CD4-positive, CD25-positive, alpha-beta regulatory T cell (primary cell): Measurements from ENCODE around the gene MAPKAP1. TPM values are rescaled to one million over a fixed set of nuclear protein-coding genes. Genes with fewer than 3 reads are reported as not detected.

ENCODE experiments used
- ATAC-seq, 2 donors: fragments of 150-1000 bp; cut with Tn5 transposase; one replicate each; pipeline ENCODE4 v1.10.0; 2021; ENCODE audit warnings: low read depth in 2 of 2, moderate number of reproducible peaks in 2 of 2, moderate library complexity in 1 of 2
- DNase-seq, 3 donors: peaks; one replicate each; pipeline versions ENCODE4 v3.0.0 to v3.0.0-alpha.2; 2012 to 2022; ENCODE audit warnings: mixed read lengths in 1 of 3
- H3K27ac ChIP-seq: one replicate; pipeline ENCODE4 v1.7.0; 2013; ENCODE audit warnings: mild to moderate bottlenecking, low read length; ENCODE audit not compliant: insufficient read depth, poor library complexity, severe bottlenecking
- H3K27me3 ChIP-seq: one replicate; pipeline ENCODE4 v1.7.0; 2013; ENCODE audit warnings: low read length; ENCODE audit not compliant: control insufficient read depth, insufficient read depth
- H3K36me3 ChIP-seq: one replicate; pipeline ENCODE4 v1.7.0; 2013; ENCODE audit warnings: mild to moderate bottlenecking, low read length, moderate library complexity; ENCODE audit not compliant: control insufficient read depth, insufficient read depth
- H3K4me1 ChIP-seq: 2 replicates; pipeline ENCODE4 v1.7.0; 2013; ENCODE audit warnings: mild to moderate bottlenecking, low read length; ENCODE audit not compliant: insufficient read depth, control insufficient read depth, poor library complexity, severe bottlenecking
- H3K4me3 ChIP-seq: one replicate; pipeline ENCODE4 v1.7.0; 2013; ENCODE audit warnings: low read depth, mild to moderate bottlenecking, low read length, moderate library complexity
- H3K9me3 ChIP-seq, 2 experiments: 1 replicate in 1 of 2; 2 replicates in 1 of 2; pipeline ENCODE4 v1.7.0; 2013; ENCODE audit warnings: low read length in 2 of 2, mild to moderate bottlenecking in 1 of 2, moderate library complexity in 1 of 2; ENCODE audit not compliant: control insufficient read depth in 2 of 2
- H3K27ac Mint-ChIP-seq, 3 donors: one replicate each; pipeline ENCODE4 v1.8.0; 2020 to 2022; ENCODE audit warnings: mild to moderate bottlenecking in 3 of 3, mixed read lengths in 3 of 3, moderate library complexity in 2 of 3
- H3K27me3 Mint-ChIP-seq: one replicate; pipeline ENCODE4 v1.8.0; 2022; ENCODE audit warnings: mild to moderate bottlenecking, mixed read lengths
- H3K36me3 Mint-ChIP-seq: one replicate; pipeline ENCODE4 v1.8.0; 2020; ENCODE audit warnings: mixed read lengths
- H3K4me1 Mint-ChIP-seq, 4 donors: one replicate each; pipeline ENCODE4 v1.8.0; 2020 to 2022; ENCODE audit warnings: mixed read lengths in 4 of 4, mild to moderate bottlenecking in 1 of 4
- H3K4me3 Mint-ChIP-seq, 4 donors: one replicate each; pipeline ENCODE4 v1.8.0; 2020 to 2022; ENCODE audit warnings: mild to moderate bottlenecking in 4 of 4, mixed read lengths in 4 of 4, moderate library complexity in 3 of 4
- H3K9me3 Mint-ChIP-seq, 7 donors: one replicate each; pipeline ENCODE4 v1.8.0; 2020 to 2022; ENCODE audit warnings: mixed read lengths in 7 of 7, mild to moderate bottlenecking in 3 of 7, moderate library complexity in 2 of 7
- polyA plus RNA-seq, 4 donors: library from polyadenylated mRNA; unstranded; fragments of 300-500 nt; fragmentation: Illumina TruSeq; gene quantifications; one replicate each; pipeline ENCODE4 v1.2.3, GENCODE V29; 2021
- total RNA-seq: library from RNA; stranded (reverse); gene quantifications from one replicate; pipeline ENCODE4 v1.2.3, GENCODE V29; 2022

Gene MAPKAP1
- total and polyA plus RNA-seq, 5 donors from 2014 or later, result 40.8 to 53.2 (median 47.3) TPM

DNA sequence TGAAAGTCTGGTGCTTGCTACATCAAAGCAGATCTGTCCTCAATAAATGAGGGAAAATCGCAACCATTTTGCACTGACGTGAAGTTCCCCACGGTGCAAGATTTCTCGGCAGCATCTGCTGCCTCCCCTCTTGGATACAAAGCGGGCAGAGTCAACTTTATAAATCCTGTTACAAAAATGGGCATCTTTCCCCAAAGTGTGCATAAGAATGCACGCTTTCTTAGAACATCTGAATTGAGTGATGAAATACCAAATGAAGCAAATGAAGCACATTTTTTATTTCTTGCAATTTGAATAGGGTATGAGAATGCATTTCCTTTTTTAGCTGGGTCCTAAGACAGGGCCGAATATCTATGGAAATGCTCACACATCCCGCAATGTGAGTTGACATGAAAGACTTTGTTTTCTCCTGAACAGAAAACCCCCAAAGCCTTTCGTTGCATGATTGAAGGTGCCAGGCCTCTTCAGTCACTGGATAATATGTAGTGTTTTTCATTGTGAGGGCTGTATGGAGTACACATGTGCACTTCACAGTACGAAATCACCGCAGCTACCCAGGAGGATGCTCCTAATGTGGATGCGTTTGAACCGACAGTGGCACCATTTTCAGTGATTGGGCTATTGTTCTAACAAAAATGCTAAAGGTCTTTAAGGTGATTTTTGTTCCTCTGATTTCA is 19.6 kb upstream of the MAPKAP1 start:
- no peaks in the 10 kb centered on the region for H3K36me3 ChIP-seq
- Mint-ChIP-seq H3K36me3 (no peaks in the 10 kb centered on the region), H3K27ac (no peak overlapping the region), H3K4me1 (no peaks in the 10 kb centered on the region), H3K4me3 (no peak overlapping the region), H3K27me3 (peaks cover 6% of the 10 kb centered on the region), H3K9me3 (peaks cover 0 to 3% (median 0%) of the 10 kb centered on the region in 7 donors)
- H3K4me1 ChIP-seq, result no peaks in the 10 kb centered on the region
- DNase-seq (no peak), ATAC-seq (no peak)
- H3K4me3 ChIP-seq, result no peak overlapping the region
- no peak overlapping the region for H3K27ac ChIP-seq
- no peaks in the 10 kb centered on the region for H3K9me3 ChIP-seq
- peaks cover 2% of the 10 kb centered on the region for H3K27me3 ChIP-seq

DNA sequence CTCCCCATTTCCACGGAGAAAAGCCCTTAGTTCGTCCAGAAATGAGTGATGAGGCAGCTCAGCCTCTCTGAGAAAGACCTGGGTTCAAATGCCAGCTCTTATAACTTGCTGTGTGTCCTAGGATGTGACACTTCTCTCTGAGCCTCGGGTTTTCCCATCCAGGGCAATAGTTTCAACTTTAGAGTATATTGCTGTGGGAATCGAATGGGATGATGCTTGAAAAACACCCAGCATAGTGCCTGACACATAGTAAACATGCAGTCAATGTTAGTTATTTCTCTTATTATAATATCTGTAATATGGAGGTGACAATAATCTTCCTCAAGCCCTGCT is 430 bp upstream of the MAPKAP1 start:
- H3K4me3 Mint-ChIP-seq, result peak overlapping the region; percentile 86 to 91 (median 88)
- ATAC-seq, result no peak
- peak overlapping the region; percentile 75 for H3K27ac ChIP-seq
- DNase-seq, result no peak
- peak overlapping the region; percentile 77 for H3K4me3 ChIP-seq
- H3K4me1 Mint-ChIP-seq, result peaks cover 19 to 53% (median 30%) of the 10 kb centered on the region in 4 donors
- H3K27me3 ChIP-seq, result no peaks in the 10 kb centered on the region
- H3K9me3 Mint-ChIP-seq, result no peaks in the 10 kb centered on the region
- peaks cover 11% of the 10 kb centered on the region for H3K36me3 Mint-ChIP-seq
- H3K4me1 ChIP-seq, result peaks cover 18% of the 10 kb centered on the region
- H3K9me3 ChIP-seq, result no peaks in the 10 kb centered on the region
- H3K36me3 ChIP-seq, result no peaks in the 10 kb centered on the region
- peak overlapping the region; percentile 69 to 86 (median 86) for H3K27ac Mint-ChIP-seq
- H3K27me3 Mint-ChIP-seq, result no peaks in the 10 kb centered on the region

GRCh38 chr9:125705893-125706292 is 1.1 kb downstream of the MAPKAP1 start:
- H3K27ac Mint-ChIP-seq, result peak overlapping the region in 2 of 3 donors; percentile 48 to 80

GRCh38 chr9:125703662-125704061 is 3.3 kb downstream of the MAPKAP1 start:
- peaks cover 14% of the 10 kb centered on the region for H3K36me3 Mint-ChIP-seq
- no peaks in the 10 kb centered on the region for H3K9me3 Mint-ChIP-seq
- H3K27ac ChIP-seq, result no peak overlapping the region
- peak overlapping the region in 1 of 3 donors; percentile 24 for H3K27ac Mint-ChIP-seq
- H3K4me3 Mint-ChIP-seq, result peak overlapping the region in 3 of 4 donors; percentile 0 to 86 (median 58)
- no peaks in the 10 kb centered on the region for H3K9me3 ChIP-seq
- H3K4me3 ChIP-seq, result no peak overlapping the region
- H3K4me1 ChIP-seq, result peaks cover 26% of the 10 kb centered on the region
- H3K27me3 Mint-ChIP-seq, result no peaks in the 10 kb centered on the region
- H3K27me3 ChIP-seq, result no peaks in the 10 kb centered on the region
- H3K4me1 Mint-ChIP-seq, result peaks cover 41 to 71% (median 55%) of the 10 kb centered on the region in 4 donors
- ATAC-seq, result no peak
- DNase-seq, result no peak
- H3K36me3 ChIP-seq, result no peaks in the 10 kb centered on the region

More at GRCh38 chr9:125705893-125706292, 1.1 kb downstream of the MAPKAP1 start:
- Histone ChIP-seq H3K4me1 (peaks cover 26% of the 10 kb centered on the region), H3K9me3 (no peaks in the 10 kb centered on the region), H3K27me3 (no peaks in the 10 kb centered on the region), H3K36me3 (no peaks in the 10 kb centered on the region), H3K27ac (no peak overlapping the region), H3K4me3 (peak overlapping the region; percentile 66)
- H3K4me1 Mint-ChIP-seq, result peaks cover 26 to 63% (median 42%) of the 10 kb centered on the region in 4 donors
- H3K27me3 Mint-ChIP-seq, result no peaks in the 10 kb centered on the region
- no peak for DNase-seq
- no peak for ATAC-seq
- no peaks in the 10 kb centered on the region for H3K9me3 Mint-ChIP-seq
- peak overlapping the region; percentile 86 to 91 (median 88) for H3K4me3 Mint-ChIP-seq
- peaks cover 11% of the 10 kb centered on the region for H3K36me3 Mint-ChIP-seq

GRCh38 chr9:125701351-125701750 is 5.7 kb downstream of the MAPKAP1 start:
- no peaks in the 10 kb centered on the region for H3K27me3 Mint-ChIP-seq
- Histone ChIP-seq H3K27ac (no peak overlapping the region), H3K4me1 (peaks cover 15% of the 10 kb centered on the region), H3K9me3 (no peaks in the 10 kb centered on the region), H3K4me3 (no peak overlapping the region), H3K36me3 (no peaks in the 10 kb centered on the region), H3K27me3 (no peaks in the 10 kb centered on the region)
- no peak overlapping the region for H3K4me3 Mint-ChIP-seq
- ATAC-seq, result no peak
- H3K27ac Mint-ChIP-seq, result no peak overlapping the region
- DNase-seq, result no peak
- peaks cover 53 to 76% (median 63%) of the 10 kb centered on the region in 4 donors for H3K4me1 Mint-ChIP-seq
- no peaks in the 10 kb centered on the region for H3K9me3 Mint-ChIP-seq
- H3K36me3 Mint-ChIP-seq, result peaks cover 25% of the 10 kb centered on the region

DNA sequence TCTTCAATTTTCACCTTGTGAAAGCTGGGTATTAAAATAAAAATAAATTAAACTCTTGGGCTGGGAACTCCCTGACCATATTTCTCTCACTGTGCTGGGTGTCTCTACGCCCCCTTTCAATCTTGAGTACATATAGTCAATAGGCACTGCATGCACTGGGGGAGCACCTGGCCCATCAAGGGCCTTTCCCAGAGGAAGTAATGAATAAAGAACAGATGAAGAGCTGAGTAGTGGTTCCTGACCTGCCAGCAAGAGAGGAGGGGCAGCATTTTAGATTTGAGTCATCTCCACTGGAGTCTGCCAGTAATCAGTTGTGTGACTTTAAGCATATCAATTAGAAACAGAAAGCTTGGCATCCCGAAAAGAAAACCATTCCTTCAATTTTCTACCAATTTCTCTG is 6.2 kb downstream of the MAPKAP1 start:
- no peak overlapping the region for H3K27ac Mint-ChIP-seq

GRCh38 chr9:125699870-125700269 is 7.1 kb downstream of the MAPKAP1 start:
- H3K4me1 Mint-ChIP-seq, result peaks cover 46 to 62% (median 55%) of the 10 kb centered on the region in 4 donors
- H3K27ac Mint-ChIP-seq, result no peak overlapping the region
- ATAC-seq, result no peak
- DNase-seq, result no peak
- no peaks in the 10 kb centered on the region for H3K9me3 Mint-ChIP-seq
- H3K4me3 Mint-ChIP-seq, result no peak overlapping the region
- Histone ChIP-seq H3K36me3 (no peaks in the 10 kb centered on the region), H3K4me1 (peaks cover 9% of the 10 kb centered on the region), H3K4me3 (no peak overlapping the region), H3K27me3 (no peaks in the 10 kb centered on the region), H3K27ac (no peak overlapping the region), H3K9me3 (no peaks in the 10 kb centered on the region)
- H3K27me3 Mint-ChIP-seq, result no peaks in the 10 kb centered on the region
- H3K36me3 Mint-ChIP-seq, result peaks cover 26% of the 10 kb centered on the region

More for the DNA sequence above, 6.2 kb downstream of the MAPKAP1 start:
- Mint-ChIP-seq H3K27me3 (no peaks in the 10 kb centered on the region), H3K36me3 (peaks cover 26% of the 10 kb centered on the region), H3K4me1 (peaks cover 53 to 72% (median 59%) of the 10 kb centered on the region in 4 donors), H3K9me3 (no peaks in the 10 kb centered on the region), H3K4me3 (peak overlapping the region in 1 of 4 donors; percentile 37)
- no peak overlapping the region for H3K27ac ChIP-seq
- no peaks in the 10 kb centered on the region for H3K9me3 ChIP-seq
- H3K4me1 ChIP-seq, result peaks cover 9% of the 10 kb centered on the region
- ATAC-seq, result peak in 1 of 2 donors; percentile 28
- H3K4me3 ChIP-seq, result no peak overlapping the region
- peak in 1 of 3 donors; percentile 11 for DNase-seq
- H3K36me3 ChIP-seq, result no peaks in the 10 kb centered on the region
- H3K27me3 ChIP-seq, result no peaks in the 10 kb centered on the region

- Histone ChIP-seq H3K27ac (no peak overlapping the region), H3K9me3 (no peaks in the 10 kb centered on the region), H3K36me3 (no peaks in the 10 kb centered on the region), H3K4me1 (peaks cover 3% of the 10 kb centered on the region), H3K27me3 (no peaks in the 10 kb centered on the region), H3K4me3 (no peak overlapping the region)
- H3K27ac Mint-ChIP-seq, result no peak overlapping the region
- no peak overlapping the region for H3K4me3 Mint-ChIP-seq
- ATAC-seq (no peak), DNase-seq (no peak)
- no peaks in the 10 kb centered on the region for H3K9me3 Mint-ChIP-seq
- peaks cover 22% of the 10 kb centered on the region for H3K36me3 Mint-ChIP-seq
- peaks cover 38 to 47% (median 41%) of the 10 kb centered on the region in 4 donors for H3K4me1 Mint-ChIP-seq
- no peaks in the 10 kb centered on the region for H3K27me3 Mint-ChIP-seq
Measured at GRCh38 chr9:125696106-125696647, 10.8 kb downstream of the MAPKAP1 start.
